SK-N-MC (cell line): ENCODE measurements around the gene ZC3H13.
A peak's percentile ranks its signal among the peaks of the same experiment; 100 is the strongest.

Experiments used
- DNase-seq: peaks from one replicate; pipeline ENCODE4 v3.0.0-alpha.2; 2011; ENCODE audit warnings: low read depth, low spot score
- H3K27ac ChIP-seq: fragments of 200-600 bp; sonication (generic); 2 replicates; pipeline ENCODE4 v1.5.1; 2016; ENCODE audit warnings: mixed run types
- H3K36me3 ChIP-seq: fragments of 200-600 bp; sonication (generic); 2 replicates; pipeline ENCODE4 v1.6.1; 2017; ENCODE audit warnings: antibody characterized with exemption, low read length, mixed read lengths; ENCODE audit not compliant: insufficient read depth
- H3K4me3 ChIP-seq: fragments of 200-600 bp; sonication (generic); 2 replicates; pipeline ENCODE4 v1.5.1; 2016
- H3K9ac ChIP-seq: fragments of 200-600 bp; sonication (generic); 2 replicates; pipeline ENCODE4 v1.8.0; 2017; ENCODE audit warnings: mixed run types, mixed read lengths; ENCODE audit not compliant: insufficient read length
- H3K9me3 ChIP-seq: fragments of 200-600 bp; sonication (generic); 2 replicates; pipeline ENCODE4 v1.6.1; 2017; ENCODE audit warnings: low read depth, mild to moderate bottlenecking, antibody characterized with exemption, low read length, moderate library complexity, mixed read lengths
- EZH2 ChIP-seq: fragments of 200-600 bp; sonication (generic); IDR thresholded peaks from one replicate; pipeline ENCODE4 v1.6.1; 2017; ENCODE audit warnings: antibody characterized with exemption
- FOXP2 ChIP-seq: optimal IDR thresholded peaks from 2 replicates; pipeline ENCODE3; 2011; ENCODE audit warnings: mild to moderate bottlenecking, moderate library complexity; ENCODE audit not compliant: insufficient read depth; ENCODE audit errors: extremely low read length, control extremely low read depth
- POLR2AphosphoS5 ChIP-seq: IDR thresholded peaks from 2 replicates; pipeline ENCODE4 v1.6.1; 2012; ENCODE audit warnings: mild to moderate bottlenecking, low read depth, low read length, borderline replicate concordance

Gene ZC3H13

DNA sequence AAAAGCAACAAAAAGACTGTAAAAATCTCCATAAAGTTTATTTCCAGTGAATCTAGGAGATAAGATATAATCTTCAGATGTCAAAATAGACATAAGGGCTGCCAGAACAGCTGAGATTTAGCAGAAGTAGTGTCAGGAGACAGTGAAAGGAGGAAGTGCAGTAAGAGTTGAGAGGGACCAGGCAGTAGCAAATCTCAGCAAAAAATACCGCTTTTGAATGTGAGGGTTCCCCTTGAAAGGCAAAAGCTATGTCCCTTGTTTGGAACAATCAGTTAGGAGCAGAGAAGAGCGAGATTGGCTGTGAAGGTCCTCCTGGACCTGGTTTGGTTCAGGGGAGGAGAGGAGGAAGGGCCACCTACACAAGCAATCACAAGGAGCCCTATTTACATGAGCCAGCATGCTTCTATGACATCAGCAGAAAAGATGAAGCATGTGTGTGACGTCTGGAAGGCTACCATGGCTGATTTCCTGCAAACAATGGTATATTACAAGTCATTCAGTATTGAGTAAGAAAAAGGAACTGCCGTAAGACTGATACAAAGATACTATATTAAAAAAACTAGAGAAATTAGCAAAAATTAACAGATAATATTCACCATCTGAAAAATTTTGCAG, 102.1 kb downstream of the ZC3H13 start:
- no peak overlapping the region for H3K9ac ChIP-seq
- TF ChIP-seq EZH2 (no peak), FOXP2 (no peak), POLR2AphosphoS5 (no peak)
- H3K9me3 ChIP-seq = no peaks in the 10 kb centered on the region
- DNase-seq = no peak
- H3K36me3 ChIP-seq = peaks cover 36% of the 10 kb centered on the region
- no peak overlapping the region for H3K4me3 ChIP-seq
- H3K27ac ChIP-seq = peak overlapping the region; percentile 15

GRCh38 chr13:45949161-45949560, 103.4 kb downstream of the ZC3H13 start:
- Histone ChIP-seq H3K9ac (no peak overlapping the region), H3K36me3 (peaks cover 23% of the 10 kb centered on the region), H3K9me3 (no peaks in the 10 kb centered on the region), H3K27ac (no peak overlapping the region), H3K4me3 (no peak overlapping the region)
- DNase-seq = no peak
- TF ChIP-seq EZH2 (no peak), POLR2AphosphoS5 (no peak), FOXP2 (no peak)

- H3K9me3 ChIP-seq = no peaks in the 10 kb centered on the region
- H3K27ac ChIP-seq = peak overlapping the region; percentile 70
- H3K4me3 ChIP-seq = no peak overlapping the region
- no peak for DNase-seq
- no peak for TF ChIP-seq POLR2AphosphoS5
- TF ChIP-seq FOXP2 = no peak
- no peak for TF ChIP-seq EZH2
- no peaks in the 10 kb centered on the region for H3K36me3 ChIP-seq
- H3K9ac ChIP-seq = peak overlapping the region; percentile 27
These were observed 108.6 kb downstream of the ZC3H13 start for GRCh38 chr13:45943965-45944364.

DNA sequence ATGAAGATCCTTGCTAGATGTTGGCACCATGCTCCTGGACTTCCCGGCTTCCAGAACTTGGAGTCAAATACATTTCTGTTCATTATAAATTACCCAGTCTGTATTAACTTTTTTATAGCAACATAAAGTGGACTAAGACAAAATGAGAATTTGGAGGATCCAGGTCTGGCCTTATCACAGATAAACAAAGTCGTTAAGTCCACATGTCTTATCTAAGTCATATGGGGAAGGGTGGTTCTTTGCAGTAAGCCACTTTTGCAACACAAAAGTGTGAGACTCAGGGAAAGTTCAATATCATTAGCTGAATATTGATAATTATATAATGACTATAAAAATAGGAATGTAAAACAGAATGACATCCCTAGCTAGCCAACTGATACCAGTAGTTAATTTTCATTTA, 109.4 kb downstream of the ZC3H13 start:
- H3K36me3 ChIP-seq = no peaks in the 10 kb centered on the region
- no peak overlapping the region for H3K9ac ChIP-seq
- H3K27ac ChIP-seq = peak overlapping the region; percentile 70; the same call in 1 of the 2 replicates
- no peaks in the 10 kb centered on the region for H3K9me3 ChIP-seq
- DNase-seq = no peak
- TF ChIP-seq POLR2AphosphoS5 (no peak), FOXP2 (no peak), EZH2 (no peak)
- no peak overlapping the region for H3K4me3 ChIP-seq

GRCh38 chr13:45941261-45941660, 111.3 kb downstream of the ZC3H13 start:
- no peak for DNase-seq
- Histone ChIP-seq H3K9me3 (no peaks in the 10 kb centered on the region), H3K4me3 (no peak overlapping the region), H3K36me3 (no peaks in the 10 kb centered on the region), H3K27ac (no peak overlapping the region), H3K9ac (no peak overlapping the region)
- TF ChIP-seq EZH2 = no peak
- TF ChIP-seq POLR2AphosphoS5 = no peak
- TF ChIP-seq FOXP2 = no peak

GRCh38 chr13:45940061-45940460, 112.5 kb downstream of the ZC3H13 start:
- no peak overlapping the region for H3K27ac ChIP-seq
- no peak for DNase-seq
- H3K9me3 ChIP-seq = no peaks in the 10 kb centered on the region
- TF ChIP-seq POLR2AphosphoS5 = no peak
- no peak for TF ChIP-seq EZH2
- no peak for TF ChIP-seq FOXP2
- H3K9ac ChIP-seq = no peak overlapping the region
- no peak overlapping the region for H3K4me3 ChIP-seq
- no peaks in the 10 kb centered on the region for H3K36me3 ChIP-seq

DNA sequence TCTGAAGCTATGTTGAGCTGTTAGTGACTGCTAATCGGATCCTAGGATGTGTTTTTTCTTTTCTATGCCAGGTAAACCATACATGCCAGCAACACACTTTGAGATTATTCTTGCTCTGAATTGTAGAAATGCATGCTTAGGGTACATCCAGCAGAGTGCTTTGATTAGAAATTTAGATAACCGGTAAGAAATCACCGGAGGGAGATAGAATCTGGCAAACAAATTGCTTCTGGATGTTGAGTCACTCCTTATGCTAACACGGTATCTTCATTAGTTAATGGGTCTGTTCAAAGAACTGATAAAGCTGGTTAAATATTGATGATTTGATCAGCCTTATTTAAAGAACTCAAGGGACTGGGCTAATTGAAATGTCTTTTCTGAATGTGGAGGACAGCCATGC, 115.9 kb downstream of the ZC3H13 start:
- H3K27ac ChIP-seq = no peak overlapping the region
- no peak overlapping the region for H3K4me3 ChIP-seq
- H3K9ac ChIP-seq = no peak overlapping the region
- TF ChIP-seq FOXP2 (no peak), POLR2AphosphoS5 (no peak), EZH2 (no peak)
- H3K9me3 ChIP-seq = no peaks in the 10 kb centered on the region
- no peaks in the 10 kb centered on the region for H3K36me3 ChIP-seq
- DNase-seq = no peak

DNA sequence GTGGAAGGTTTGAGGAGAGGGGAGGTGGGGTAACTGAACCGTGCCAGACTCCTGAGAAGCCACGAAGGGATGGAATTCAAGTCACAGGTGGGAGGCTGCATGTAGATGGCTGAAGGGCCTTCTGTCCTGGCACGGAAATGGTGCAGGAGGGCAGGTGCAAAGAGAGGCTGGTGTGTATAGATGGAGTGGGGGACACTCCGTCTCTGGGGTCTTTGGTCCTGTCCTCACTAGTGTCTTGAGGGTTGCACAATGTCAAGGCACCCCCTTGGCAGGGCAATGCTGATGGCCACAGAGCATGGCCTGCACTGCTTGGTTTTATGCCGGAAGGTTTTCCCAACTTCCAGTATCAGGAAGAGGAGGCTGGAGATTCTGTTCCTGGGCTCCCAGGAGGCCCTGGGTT, 118.3 kb downstream of the ZC3H13 start:
- Histone ChIP-seq H3K9ac (no peak overlapping the region), H3K27ac (no peak overlapping the region), H3K36me3 (no peaks in the 10 kb centered on the region), H3K4me3 (no peak overlapping the region), H3K9me3 (no peaks in the 10 kb centered on the region)
- DNase-seq = no peak
- TF ChIP-seq POLR2AphosphoS5 = no peak
- no peak for TF ChIP-seq FOXP2
- no peak for TF ChIP-seq EZH2
